ENCODE data around the gene TMEM145.

The TMEM145 gene

GRCh38 chr19:42270346-42271044 is 42.6 kb upstream of the TMEM145 start:
- Histone ChIP-seq H3K4me2 (ENCODE audit: low read length) (peak overlapping the region; percentile 94), H3K4me1 (ENCODE audit: control insufficient read depth, low read length) (peaks cover 27% of the 10 kb centered on the region), H4K20me1 (ENCODE audit: control insufficient read depth, insufficient read depth, low read depth, low read length) (no peaks in the 10 kb centered on the region), H3K9me2 (replicated peaks; ENCODE audit: control insufficient read depth, low read length) (no peaks in the 10 kb centered on the region), H3K36me3 (ENCODE audit: control insufficient read depth, low read length) (peaks cover 6% of the 10 kb centered on the region; the same call in 1 of the 2 replicates), H3K9me3 (ENCODE audit: control insufficient read depth, insufficient read depth, low read length) (no peaks in the 10 kb centered on the region), H3K4me3 (ENCODE audit: low read length) (peak overlapping the region; percentile 94), H3K27ac (ENCODE audit: low read depth, low read length) (peak overlapping the region; percentile 70), H3K79me2 (ENCODE audit: control insufficient read depth, low read length) (peaks cover 19% of the 10 kb centered on the region), H3K27me3 (ENCODE audit: control insufficient read depth, low read length) (no peaks in the 10 kb centered on the region), H3F3A (ENCODE audit: control insufficient read depth, insufficient read depth) (peaks cover 3% of the 10 kb centered on the region; the same call in 1 of the 2 replicates)
- TF ChIP-seq EZH2phosphoT487 (IDR thresholded peaks at IDR 0.05; ENCODE audit: borderline replicate concordance, low read length) (no peak), CTCF (IDR thresholded peaks at IDR 0.05; ENCODE audit: low read depth, low read length, poor library complexity, severe bottlenecking) (no peak)

DNA sequence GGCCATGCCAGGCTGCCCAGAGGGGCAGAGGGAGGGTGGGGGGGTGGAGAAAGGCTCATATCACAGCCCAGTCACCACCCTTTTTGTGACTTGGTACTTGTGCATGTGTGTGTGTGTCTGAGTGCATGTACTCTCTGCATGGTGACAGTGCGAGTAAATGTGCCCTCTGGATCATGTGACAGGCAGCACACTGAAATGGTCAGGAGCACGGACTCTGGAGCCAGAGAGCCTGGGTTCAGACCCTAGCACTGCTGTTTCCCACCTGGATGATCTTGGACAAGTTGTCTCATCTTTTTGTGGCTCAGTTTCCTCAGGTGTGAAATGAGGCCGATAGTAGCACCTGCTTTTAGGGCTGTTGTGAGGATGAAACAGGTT is 42.1 kb upstream of the TMEM145 start:
- Histone ChIP-seq H3K4me1 (ENCODE audit: control insufficient read depth, low read length) (peaks cover 27% of the 10 kb centered on the region), H3F3A (ENCODE audit: control insufficient read depth, insufficient read depth) (peaks cover 3% of the 10 kb centered on the region; the same call in 1 of the 2 replicates), H3K4me2 (ENCODE audit: low read length) (peak overlapping the region; percentile 94), H3K27ac (ENCODE audit: low read depth, low read length) (no peak overlapping the region), H3K9me3 (ENCODE audit: control insufficient read depth, insufficient read depth, low read length) (no peaks in the 10 kb centered on the region), H3K4me3 (ENCODE audit: low read length) (peak overlapping the region; percentile 94), H3K36me3 (ENCODE audit: control insufficient read depth, low read length) (peaks cover 6% of the 10 kb centered on the region; the same call in 1 of the 2 replicates), H3K79me2 (ENCODE audit: control insufficient read depth, low read length) (peaks cover 19% of the 10 kb centered on the region), H4K20me1 (ENCODE audit: control insufficient read depth, insufficient read depth, low read depth, low read length) (no peaks in the 10 kb centered on the region), H3K27me3 (ENCODE audit: control insufficient read depth, low read length) (no peaks in the 10 kb centered on the region), H3K9me2 (replicated peaks; ENCODE audit: control insufficient read depth, low read length) (no peaks in the 10 kb centered on the region)
- TF ChIP-seq CTCF (IDR thresholded peaks at IDR 0.05; ENCODE audit: low read depth, low read length, poor library complexity, severe bottlenecking) = no peak
- no peak for TF ChIP-seq EZH2phosphoT487 (IDR thresholded peaks at IDR 0.05; ENCODE audit: borderline replicate concordance, low read length)

DNA sequence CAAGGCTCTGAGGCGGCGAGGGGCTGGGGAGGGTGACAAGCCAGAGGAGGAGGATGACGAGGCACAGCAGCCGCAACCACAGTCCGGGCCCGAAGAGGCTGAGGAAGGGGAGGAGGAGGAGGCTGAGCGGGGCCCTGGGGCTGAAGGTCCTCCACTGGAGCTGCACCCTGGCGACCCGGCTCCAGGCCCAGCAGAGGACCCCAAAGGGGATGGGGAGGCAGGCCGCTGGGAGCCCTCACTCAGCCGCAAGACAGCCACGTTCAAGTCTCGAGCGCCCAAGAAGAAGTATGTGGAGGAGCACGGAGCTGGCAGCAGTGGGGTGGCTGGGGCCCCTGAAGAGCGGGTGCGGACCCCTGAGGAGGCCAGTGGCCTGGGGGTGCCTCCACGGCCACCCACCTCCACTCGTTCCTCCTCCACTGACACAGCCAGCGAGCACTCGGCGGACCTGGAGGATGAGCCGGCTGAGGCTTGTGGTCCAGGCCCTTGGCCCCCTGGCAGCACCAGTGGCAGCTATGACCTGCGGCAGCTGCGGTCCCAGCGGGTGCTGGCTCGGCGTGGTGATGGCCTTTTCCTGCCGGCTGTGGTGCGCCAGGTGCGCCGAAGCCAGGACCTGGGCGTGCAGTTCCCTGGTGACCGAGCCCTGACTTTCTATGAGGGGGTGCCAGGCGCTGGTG is 41.1 kb upstream of the TMEM145 start:
- Histone ChIP-seq H3K27ac (ENCODE audit: low read depth, low read length) (no peak overlapping the region), H3K4me3 (ENCODE audit: low read length) (no peak overlapping the region), H3K9me3 (ENCODE audit: control insufficient read depth, insufficient read depth, low read length) (no peaks in the 10 kb centered on the region), H3K4me1 (ENCODE audit: control insufficient read depth, low read length) (peaks cover 27% of the 10 kb centered on the region), H3K79me2 (ENCODE audit: control insufficient read depth, low read length) (peaks cover 19% of the 10 kb centered on the region), H3K4me2 (ENCODE audit: low read length) (no peak overlapping the region), H3K36me3 (ENCODE audit: control insufficient read depth, low read length) (peaks cover 6% of the 10 kb centered on the region; the same call in 1 of the 2 replicates), H4K20me1 (ENCODE audit: control insufficient read depth, insufficient read depth, low read depth, low read length) (no peaks in the 10 kb centered on the region), H3K9me2 (replicated peaks; ENCODE audit: control insufficient read depth, low read length) (no peaks in the 10 kb centered on the region), H3F3A (ENCODE audit: control insufficient read depth, insufficient read depth) (peaks cover 3% of the 10 kb centered on the region; the same call in 1 of the 2 replicates), H3K27me3 (ENCODE audit: control insufficient read depth, low read length) (no peaks in the 10 kb centered on the region)
- TF ChIP-seq CTCF (IDR thresholded peaks at IDR 0.05; ENCODE audit: low read depth, low read length, poor library complexity, severe bottlenecking) (no peak), EZH2phosphoT487 (IDR thresholded peaks at IDR 0.05; ENCODE audit: borderline replicate concordance, low read length) (no peak)
